ENCODE data around the gene TUBGCP5. TPM values are rescaled to one million over a fixed set of nuclear protein-coding genes. Genes with fewer than 3 reads are reported as not detected.

TUBGCP5 gene
- total RNA-seq, 2 donors from 2014 or later = 23.0 to 24.7 TPM

GRCh38 chr15:22952796-22953579 is 86.4 kb downstream of the TUBGCP5 start:
- WGBS, 2 experiments (ENCODE audit: insufficient coverage in 1 of 2, insufficient read length in 1 of 2) = 63 to 65% methylated on average over 10 to 21 of the region's 21 CpGs
- Mint-ChIP-seq H3K4me3 (no peak overlapping the region), H3K27ac (peak overlapping the region; percentile 59), H3K4me1 (peaks cover 28% of the 10 kb centered on the region), H3K27me3 (ENCODE audit: insufficient read depth) (no peaks in the 10 kb centered on the region), H3K36me3 (ENCODE audit: low read depth) (peaks cover 3% of the 10 kb centered on the region), H3K9me3 (no peaks in the 10 kb centered on the region)
- H3K4me1 ChIP-seq (ENCODE audit: control insufficient read depth, insufficient read depth, low read length) = no peaks in the 10 kb centered on the region
- no peak overlapping the region for H3K9ac ChIP-seq (ENCODE audit: extremely low read depth, low read length, poor library complexity, severe bottlenecking)
- H3K27ac ChIP-seq (ENCODE audit: low read depth, low read length) = peak overlapping the region; percentile 81
- DNase-seq = peak; percentile 78
- H3K27me3 ChIP-seq (ENCODE audit: control insufficient read depth, insufficient read depth, low read length, poor library complexity, severe bottlenecking) = no peaks in the 10 kb centered on the region
- TF ChIP-seq CTCF (conservative IDR thresholded peaks at IDR 0.05) = no peak
- no peak overlapping the region for H3K4me3 ChIP-seq (ENCODE audit: low read length)
- no peaks in the 10 kb centered on the region for H3K9me3 ChIP-seq (ENCODE audit: control insufficient read depth, low read length)
- H3K36me3 ChIP-seq (ENCODE audit: control insufficient read depth, insufficient read depth, low read length) = no peaks in the 10 kb centered on the region

GRCh38 chr15:22951381-22952280 is 87.7 kb downstream of the TUBGCP5 start:
- no peak overlapping the region for H3K9ac ChIP-seq (ENCODE audit: extremely low read depth, low read length, poor library complexity, severe bottlenecking)
- H3K4me3 ChIP-seq (ENCODE audit: low read length) = no peak overlapping the region
- Mint-ChIP-seq H3K27ac (no peak overlapping the region), H3K4me1 (peaks cover 33% of the 10 kb centered on the region), H3K36me3 (ENCODE audit: low read depth) (peaks cover 6% of the 10 kb centered on the region), H3K9me3 (no peaks in the 10 kb centered on the region), H3K4me3 (no peak overlapping the region), H3K27me3 (ENCODE audit: insufficient read depth) (no peaks in the 10 kb centered on the region)
- WGBS, 2 experiments (ENCODE audit: insufficient coverage in 1 of 2, insufficient read length in 1 of 2) = 94 to 95% methylated on average over 27 to 39 of the region's 39 CpGs
- TF ChIP-seq CTCF (conservative IDR thresholded peaks at IDR 0.05) = no peak
- H3K9me3 ChIP-seq (ENCODE audit: control insufficient read depth, low read length) = no peaks in the 10 kb centered on the region
- no peak for DNase-seq
- H3K36me3 ChIP-seq (ENCODE audit: control insufficient read depth, insufficient read depth, low read length) = peaks cover 4% of the 10 kb centered on the region
- H3K27ac ChIP-seq (ENCODE audit: low read depth, low read length) = no peak overlapping the region
- no peaks in the 10 kb centered on the region for H3K27me3 ChIP-seq (ENCODE audit: control insufficient read depth, insufficient read depth, low read length, poor library complexity, severe bottlenecking)
- H3K4me1 ChIP-seq (ENCODE audit: control insufficient read depth, insufficient read depth, low read length) = no peaks in the 10 kb centered on the region

- Histone ChIP-seq H3K27ac (ENCODE audit: low read depth, low read length) (no peak overlapping the region), H3K4me3 (ENCODE audit: low read length) (no peak overlapping the region), H3K9me3 (ENCODE audit: control insufficient read depth, low read length) (no peaks in the 10 kb centered on the region), H3K4me1 (ENCODE audit: control insufficient read depth, insufficient read depth, low read length) (no peaks in the 10 kb centered on the region), H3K36me3 (ENCODE audit: control insufficient read depth, insufficient read depth, low read length) (peaks cover 5% of the 10 kb centered on the region), H3K9ac (ENCODE audit: extremely low read depth, low read length, poor library complexity, severe bottlenecking) (no peak overlapping the region), H3K27me3 (ENCODE audit: control insufficient read depth, insufficient read depth, low read length, poor library complexity, severe bottlenecking) (no peaks in the 10 kb centered on the region)
- Mint-ChIP-seq H3K4me1 (peaks cover 33% of the 10 kb centered on the region), H3K36me3 (ENCODE audit: low read depth) (peaks cover 8% of the 10 kb centered on the region), H3K27me3 (ENCODE audit: insufficient read depth) (no peaks in the 10 kb centered on the region), H3K4me3 (no peak overlapping the region), H3K9me3 (no peaks in the 10 kb centered on the region), H3K27ac (no peak overlapping the region)
- TF ChIP-seq CTCF (conservative IDR thresholded peaks at IDR 0.05) = no peak
- no peak for DNase-seq
- 94 to 96% methylated on average over 11 to 16 of the region's 16 CpGs for WGBS, 2 experiments (ENCODE audit: insufficient coverage in 1 of 2, insufficient read length in 1 of 2)
These were observed 88.4 kb downstream of the TUBGCP5 start for GRCh38 chr15:22951031-22951380.

Measured in endodermal cell (in vitro differentiated cells).